GM12891 (cell line): ENCODE results near the gene INAFM2.

Experiments used
- POLR2A ChIP-seq: IDR thresholded peaks from 2 replicates; pipeline ENCODE4 v1.6.1; 2011; ENCODE audit warnings: low read depth, low read length, control low read depth
- POLR2AphosphoS5 ChIP-seq: IDR thresholded peaks from 2 replicates; pipeline ENCODE4 v1.6.1; 2011; ENCODE audit warnings: low read depth, low read length, control low read depth

DNA sequence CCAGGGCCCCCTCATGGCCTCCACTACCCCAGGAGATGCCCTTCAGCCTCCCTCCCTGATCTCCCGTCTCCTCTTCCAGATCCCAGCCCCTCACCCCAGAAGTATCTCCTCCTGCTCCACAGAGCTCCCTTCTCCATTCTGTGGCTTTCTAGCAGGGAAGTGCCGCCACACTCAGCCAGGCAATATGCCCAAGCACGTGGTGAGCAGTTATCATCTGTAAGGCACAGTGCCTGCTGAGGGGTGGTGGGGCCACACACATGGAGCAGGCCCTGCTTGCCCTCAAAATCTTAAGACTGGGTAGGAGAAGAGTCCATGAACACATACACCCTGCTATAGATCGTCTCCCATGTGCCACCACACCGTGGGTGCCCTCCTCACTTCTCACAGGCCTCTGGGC is 25.0 kb downstream of the INAFM2 start:
- no peak for TF ChIP-seq POLR2AphosphoS5
- TF ChIP-seq POLR2A, result no peak
